GM18870 (cell line): ENCODE measurements around the gene CTNNB1.
A peak's percentile ranks its signal among the peaks of the same experiment; 100 is the strongest.

Source experiments
- ATAC-seq: cut with Tn5 transposase; IDR thresholded peaks from one replicate; pipeline ENCODE4 v1.9.1; 2021; ENCODE audit warnings: moderate library complexity; ENCODE audit not compliant: unreplicated experiment

The CTNNB1 gene

GRCh38 chr3:41192885-41193284 lies 6.4 kb upstream of the CTNNB1 start:
- no peak for ATAC-seq

GRCh38 chr3:41193794-41194539 lies 5.3 kb upstream of the CTNNB1 start:
- ATAC-seq: no peak

GRCh38 chr3:41194701-41195100 lies 4.6 kb upstream of the CTNNB1 start:
- no peak for ATAC-seq

- no peak for ATAC-seq
Observed at GRCh38 chr3:41195946-41196345, 3.4 kb upstream of the CTNNB1 start.

- no peak for ATAC-seq
Observed at GRCh38 chr3:41196499-41197410, 2.5 kb upstream of the CTNNB1 start.

GRCh38 chr3:41198046-41198445 lies 1.3 kb upstream of the CTNNB1 start:
- no peak for ATAC-seq

- ATAC-seq: no peak
Observed at GRCh38 chr3:41198526-41198925, 779 bp upstream of the CTNNB1 start.

- no peak for ATAC-seq
Observed at GRCh38 chr3:41199866-41200668, 762 bp downstream of the CTNNB1 start.

- ATAC-seq: no peak
Observed at GRCh38 chr3:41200669-41201021, 1.3 kb downstream of the CTNNB1 start.

GRCh38 chr3:41202075-41202833 lies 2.9 kb downstream of the CTNNB1 start:
- no peak for ATAC-seq

GRCh38 chr3:41202834-41203345 lies 3.6 kb downstream of the CTNNB1 start:
- ATAC-seq: peak; percentile 33

GRCh38 chr3:41204369-41204768 lies 5.1 kb downstream of the CTNNB1 start:
- no peak for ATAC-seq

GRCh38 chr3:41205591-41205990 lies 6.3 kb downstream of the CTNNB1 start:
- ATAC-seq: no peak

- ATAC-seq: no peak
Observed at GRCh38 chr3:41207355-41207754, 8.1 kb downstream of the CTNNB1 start.

- ATAC-seq: no peak
Observed at GRCh38 chr3:41208507-41209220, 9.4 kb downstream of the CTNNB1 start.

- ATAC-seq: no peak
Observed at GRCh38 chr3:41209646-41210045, 10.3 kb downstream of the CTNNB1 start.

GRCh38 chr3:41210966-41211365 lies 11.7 kb downstream of the CTNNB1 start:
- ATAC-seq: no peak

- no peak for ATAC-seq
Observed at GRCh38 chr3:41212088-41212487, 12.8 kb downstream of the CTNNB1 start.

- no peak for ATAC-seq
Observed at GRCh38 chr3:41213588-41213987, 14.3 kb downstream of the CTNNB1 start.

- no peak for ATAC-seq
Observed at GRCh38 chr3:41216422-41216821, 17.1 kb downstream of the CTNNB1 start.
